ENCODE measurements around the gene SLC1A7.

SLC1A7 gene

DNA sequence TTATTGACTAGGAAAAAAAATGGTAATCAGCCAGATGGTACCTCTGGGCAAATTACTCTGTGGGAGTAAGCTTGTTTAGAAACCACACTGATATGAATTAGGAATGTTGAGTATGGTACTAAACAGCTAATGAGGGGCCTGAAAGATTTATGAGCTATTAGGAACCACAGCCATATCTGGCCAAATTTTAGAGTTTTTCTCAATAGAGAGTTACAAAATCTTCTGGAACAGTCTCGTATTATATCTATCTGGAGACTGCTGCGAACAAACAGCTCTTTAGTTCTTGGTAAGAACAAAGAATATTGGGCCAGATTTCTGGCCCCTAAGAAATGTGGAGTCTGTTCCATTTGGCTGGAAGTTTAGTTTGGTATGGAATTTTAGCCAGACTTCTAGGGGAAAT lies 85.3 kb downstream of the SLC1A7 start:
- DNase-seq, result no peak

DNA sequence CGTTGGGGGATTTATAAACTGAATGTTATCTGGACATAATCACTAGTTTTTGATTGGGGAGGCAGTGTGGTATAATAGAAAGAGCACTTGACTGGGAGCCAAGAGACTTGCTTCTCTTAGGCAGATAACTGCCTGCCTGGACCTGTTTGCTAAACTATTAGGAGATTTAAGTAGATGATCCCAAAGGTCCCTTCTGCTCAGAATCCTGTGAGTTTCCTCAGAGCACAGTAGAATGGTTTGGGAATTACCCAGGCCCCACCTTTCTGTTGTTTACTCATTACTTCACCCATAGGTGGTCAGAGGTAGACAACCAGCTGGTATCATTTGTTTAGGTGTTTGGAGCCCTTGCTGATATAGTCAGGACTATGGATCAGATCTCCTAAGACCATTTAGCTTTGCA lies 90.8 kb downstream of the SLC1A7 start:
- no peak for DNase-seq

DNA sequence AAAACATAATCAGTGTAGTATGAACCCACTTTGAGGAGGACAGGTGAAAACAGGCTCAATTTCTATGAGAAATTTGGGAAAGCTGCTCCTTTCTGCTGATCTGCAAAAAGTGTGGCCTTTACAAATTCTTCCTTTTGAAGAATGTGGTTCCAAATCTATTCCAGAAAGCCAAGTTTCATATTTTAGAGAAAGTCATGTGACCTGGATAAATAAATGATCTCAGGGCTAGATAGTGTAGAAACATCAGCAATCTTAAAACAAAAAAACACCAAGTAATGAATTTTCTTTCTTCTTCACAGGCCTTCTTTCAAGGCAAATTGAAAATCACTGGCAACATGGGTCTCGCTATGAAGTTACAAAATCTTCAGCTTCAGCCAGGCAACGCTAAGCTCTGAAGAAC lies 92.1 kb downstream of the SLC1A7 start:
- DNase-seq, result no peak

DNA sequence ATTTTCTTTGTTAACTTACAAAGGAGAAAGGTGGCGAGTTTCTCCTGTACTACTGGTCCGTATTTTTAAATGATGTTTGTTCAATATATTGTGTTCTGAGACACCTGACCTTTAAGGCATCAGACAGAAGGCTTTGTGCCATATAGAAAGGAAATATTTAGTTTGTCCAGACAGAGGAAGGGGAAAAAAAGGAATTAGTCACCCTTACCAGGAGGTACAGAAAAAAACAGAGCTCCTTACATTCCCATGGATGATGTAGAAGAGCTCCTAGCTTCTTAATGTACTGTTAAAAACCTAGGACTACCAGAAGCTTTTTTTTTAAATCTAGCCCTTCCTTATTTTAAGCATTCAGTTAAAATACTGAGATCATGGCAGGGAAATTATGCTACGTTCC lies 92.9 kb downstream of the SLC1A7 start:
- no peak for DNase-seq

DNA sequence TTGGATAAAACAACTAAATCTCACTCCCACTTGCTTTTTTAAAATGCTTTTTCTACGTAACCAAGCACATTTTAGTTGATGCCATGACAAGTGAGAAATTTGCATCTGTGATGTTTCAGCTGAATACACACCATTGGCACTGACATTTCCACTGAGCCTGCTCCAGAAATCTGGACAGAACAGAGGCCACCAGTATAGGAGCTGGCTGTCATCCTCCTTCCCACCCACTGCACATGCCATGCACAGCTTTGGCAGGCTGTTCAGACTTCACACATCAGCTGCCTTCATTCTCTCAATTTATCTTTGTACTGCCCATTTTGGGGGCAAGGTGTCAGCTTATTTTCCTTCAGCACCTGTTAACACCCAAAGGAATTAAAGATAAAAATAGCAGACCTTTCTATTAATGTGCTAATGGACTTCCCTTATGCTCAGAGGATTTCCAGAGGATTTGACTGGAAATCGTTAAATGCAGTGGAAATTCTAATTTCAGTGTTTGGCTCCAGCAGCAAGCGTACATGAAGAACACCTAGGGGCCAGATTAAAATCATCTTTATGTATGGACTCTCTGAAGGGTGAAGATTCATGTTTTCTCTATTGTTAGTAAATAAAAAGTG lies 93.4 kb downstream of the SLC1A7 start:
- no peak for DNase-seq

DNA sequence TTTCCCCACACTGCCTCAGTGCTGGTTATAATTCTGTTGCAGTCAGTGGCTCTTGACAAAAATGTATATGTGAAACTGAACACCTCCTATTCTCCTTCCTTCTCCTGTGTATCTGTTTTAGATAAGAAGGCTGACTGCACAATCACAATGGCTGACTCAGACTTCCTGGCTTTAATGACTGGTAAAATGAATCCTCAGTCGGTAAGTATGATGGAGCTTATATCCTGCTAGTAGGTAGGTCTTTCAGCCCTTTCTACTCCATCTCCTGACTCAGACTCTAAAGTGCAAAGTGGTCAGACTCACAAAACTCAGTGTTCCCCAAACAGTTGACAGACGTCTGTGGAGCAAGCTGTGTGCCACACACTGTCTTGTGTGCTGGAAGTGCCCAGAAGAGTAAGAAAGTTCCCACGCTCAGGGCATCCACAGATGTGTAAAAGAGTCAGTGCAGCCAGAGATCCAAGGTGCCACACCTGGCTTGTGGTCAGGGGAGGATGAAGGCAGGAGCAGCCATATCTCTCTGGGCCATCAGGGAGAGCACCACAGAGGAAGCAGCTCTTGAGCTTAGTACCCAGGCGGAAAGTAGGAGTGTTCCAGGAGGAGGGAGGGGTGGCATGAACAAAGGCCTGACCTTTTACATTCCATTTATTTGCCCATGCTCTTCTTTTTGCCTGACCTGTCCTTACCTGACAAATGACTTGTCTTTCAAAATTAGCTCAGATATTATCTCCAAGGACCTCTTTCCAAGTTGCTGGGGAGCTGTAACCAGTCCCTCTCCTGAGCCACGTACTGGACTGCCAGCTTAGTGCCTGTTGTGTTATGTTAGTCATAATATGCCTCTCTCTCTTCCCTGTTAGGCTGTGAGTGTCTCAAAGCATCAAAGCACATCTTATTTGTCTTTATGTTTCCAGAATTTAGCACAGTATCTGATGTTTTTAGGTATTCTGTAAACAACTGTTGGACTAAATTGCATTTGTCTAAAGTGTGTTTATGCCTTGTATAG lies 94.4 kb downstream of the SLC1A7 start:
- DNase-seq, result no peak

DNA sequence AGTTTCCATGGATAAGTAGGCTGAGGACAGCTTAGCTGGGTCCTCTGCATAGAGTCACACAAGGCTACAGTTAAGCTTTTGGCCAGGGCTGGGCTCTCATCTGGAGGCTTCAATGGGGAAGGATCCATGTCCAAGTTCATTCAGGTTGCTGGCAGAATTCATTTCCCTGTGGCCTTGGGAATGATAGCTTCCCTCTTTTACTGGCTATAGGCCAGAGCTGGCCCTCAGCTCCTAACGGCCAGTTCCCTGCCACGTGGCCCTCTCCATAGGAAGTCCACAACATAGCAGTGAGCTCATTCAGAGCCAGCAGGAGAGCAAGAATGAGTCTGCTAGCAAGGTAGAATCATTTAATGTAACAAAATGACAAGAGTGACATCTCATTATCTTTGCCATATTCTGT lies 95.5 kb downstream of the SLC1A7 start:
- no peak for DNase-seq

DNA sequence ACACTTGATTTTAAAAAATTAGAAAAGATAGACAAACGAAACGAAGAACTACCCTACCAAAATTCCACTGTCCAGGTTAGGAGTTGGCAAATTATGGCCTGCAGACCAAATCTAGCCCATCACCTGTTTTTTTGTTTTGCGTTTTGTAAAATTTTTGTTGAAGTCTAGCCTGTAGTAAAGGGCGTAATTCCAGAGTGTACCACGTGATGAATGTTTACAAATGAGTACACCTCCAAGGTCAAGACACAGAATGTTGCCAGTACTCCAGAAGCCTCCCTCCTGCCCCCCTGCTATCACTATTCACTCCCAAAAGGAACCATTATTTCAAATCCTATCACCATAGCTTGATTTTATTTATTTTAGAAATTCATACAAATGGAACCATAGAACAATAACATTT lies 97.5 kb downstream of the SLC1A7 start:
- no peak for DNase-seq

DNA sequence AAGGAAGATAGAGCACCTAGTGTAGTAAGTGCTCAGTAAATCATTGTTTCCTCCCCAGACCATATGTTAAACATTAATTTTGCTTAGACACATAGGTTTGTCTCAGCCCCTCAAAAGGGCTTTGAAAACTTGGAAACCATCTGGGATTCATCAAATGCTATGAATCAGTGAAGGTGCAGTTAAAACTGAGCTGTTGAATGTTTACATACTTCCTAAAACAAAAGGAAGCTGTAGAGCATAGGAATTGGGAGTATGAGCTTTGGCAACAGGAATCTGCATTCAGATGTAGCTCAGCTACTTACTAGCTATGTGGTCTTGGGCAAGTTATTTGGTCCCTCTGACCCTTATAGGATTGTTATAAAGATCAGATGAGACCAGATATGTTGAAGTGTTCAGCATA lies 99.2 kb downstream of the SLC1A7 start:
- no peak for DNase-seq

DNA sequence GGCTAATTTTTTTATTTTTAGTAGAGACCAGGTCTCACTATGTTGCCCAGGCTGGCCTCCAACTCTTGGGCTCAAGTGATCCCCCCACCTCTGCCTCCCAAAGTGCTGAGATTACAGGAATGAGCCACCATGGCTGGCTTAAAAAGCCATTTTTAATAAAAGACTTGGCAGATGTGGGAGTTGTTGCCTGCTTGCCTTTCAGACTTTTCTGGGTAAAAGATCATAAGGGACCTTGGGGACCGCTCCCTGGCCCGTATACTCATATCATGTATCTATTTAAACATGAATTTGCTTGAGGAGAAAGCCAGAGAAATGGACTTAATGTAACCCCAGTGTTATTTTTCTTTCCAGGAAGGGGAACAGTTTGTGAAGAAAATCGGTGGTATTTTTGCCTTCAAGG lies 103.9 kb downstream of the SLC1A7 start:
- no peak for DNase-seq
